Stimulated activated naive CD4-positive, alpha-beta T cell (primary cell): Measurements from ENCODE around the gene TNFAIP3.
A peak's percentile ranks its signal among the peaks of the same experiment; 100 is the strongest.
"Not testable (repeated sequence)": the region's sequence is repeated elsewhere in the genome, so short reads cannot be mapped to it uniquely, and the experiment has no call there.

ENCODE experiments used
- DNase-seq, 6 experiments: peaks; one replicate each; lab custom pipeline; 2025; lab: John Stamatoyannopoulos, UW

TNFAIP3 gene

DNA sequence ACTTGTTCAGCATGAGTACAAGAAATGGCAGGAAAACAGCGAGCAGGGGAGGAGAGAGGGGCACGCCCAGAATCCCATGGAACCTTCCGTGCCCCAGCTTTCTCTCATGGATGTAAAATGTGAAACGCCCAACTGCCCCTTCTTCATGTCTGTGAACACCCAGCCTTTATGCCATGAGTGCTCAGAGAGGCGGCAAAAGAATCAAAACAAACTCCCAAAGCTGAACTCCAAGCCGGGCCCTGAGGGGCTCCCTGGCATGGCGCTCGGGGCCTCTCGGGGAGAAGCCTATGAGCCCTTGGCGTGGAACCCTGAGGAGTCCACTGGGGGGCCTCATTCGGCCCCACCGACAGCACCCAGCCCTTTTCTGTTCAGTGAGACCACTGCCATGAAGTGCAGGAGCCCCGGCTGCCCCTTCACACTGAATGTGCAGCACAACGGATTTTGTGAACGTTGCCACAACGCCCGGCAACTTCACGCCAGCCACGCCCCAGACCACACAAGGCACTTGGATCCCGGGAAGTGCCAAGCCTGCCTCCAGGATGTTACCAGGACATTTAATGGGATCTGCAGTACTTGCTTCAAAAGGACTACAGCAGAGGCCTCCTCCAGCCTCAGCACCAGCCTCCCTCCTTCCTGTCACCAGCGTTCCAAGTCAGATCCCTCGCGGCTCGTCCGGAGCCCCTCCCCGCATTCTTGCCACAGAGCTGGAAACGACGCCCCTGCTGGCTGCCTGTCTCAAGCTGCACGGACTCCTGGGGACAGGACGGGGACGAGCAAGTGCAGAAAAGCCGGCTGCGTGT lies 11.6 kb downstream of the TNFAIP3 start:
- peak; percentile 17 to 59 (median 38) for DNase-seq

DNA sequence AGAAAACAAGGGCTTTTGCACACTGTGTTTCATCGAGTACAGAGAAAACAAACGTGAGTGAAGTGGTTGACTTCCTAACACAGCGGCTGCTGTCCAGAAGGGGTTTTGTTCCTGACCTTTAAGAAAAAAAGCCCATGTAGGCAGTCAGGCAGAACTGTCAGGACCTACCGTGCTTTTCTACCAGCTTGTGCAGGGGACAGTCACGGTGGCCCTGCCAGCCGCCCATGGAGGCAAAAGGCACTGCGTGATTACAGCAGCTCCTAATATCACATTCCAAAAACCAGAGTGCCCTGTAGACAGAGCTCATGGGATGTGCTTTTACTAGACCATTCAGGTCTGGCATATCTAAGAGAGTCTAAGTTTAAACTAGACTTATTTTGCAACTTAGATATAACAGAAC lies 12.2 kb downstream of the TNFAIP3 start:
- DNase-seq, result peak in 3 of 6 experiments; percentile 33 to 53 (median 41)

GRCh38 chr6:137879885-137880745 lies 13.1 kb downstream of the TNFAIP3 start:
- peak in 4 of 6 experiments; percentile 8 to 40 (median 21) for DNase-seq

- DNase-seq, result peak in 5 of 6 experiments; percentile 33 to 71 (median 55)
These were observed 13.9 kb downstream of the TNFAIP3 start for GRCh38 chr6:137880746-137881521.

- peak; percentile 30 to 64 (median 53) for DNase-seq
These were observed 14.4 kb downstream of the TNFAIP3 start for GRCh38 chr6:137881522-137881886.

DNA sequence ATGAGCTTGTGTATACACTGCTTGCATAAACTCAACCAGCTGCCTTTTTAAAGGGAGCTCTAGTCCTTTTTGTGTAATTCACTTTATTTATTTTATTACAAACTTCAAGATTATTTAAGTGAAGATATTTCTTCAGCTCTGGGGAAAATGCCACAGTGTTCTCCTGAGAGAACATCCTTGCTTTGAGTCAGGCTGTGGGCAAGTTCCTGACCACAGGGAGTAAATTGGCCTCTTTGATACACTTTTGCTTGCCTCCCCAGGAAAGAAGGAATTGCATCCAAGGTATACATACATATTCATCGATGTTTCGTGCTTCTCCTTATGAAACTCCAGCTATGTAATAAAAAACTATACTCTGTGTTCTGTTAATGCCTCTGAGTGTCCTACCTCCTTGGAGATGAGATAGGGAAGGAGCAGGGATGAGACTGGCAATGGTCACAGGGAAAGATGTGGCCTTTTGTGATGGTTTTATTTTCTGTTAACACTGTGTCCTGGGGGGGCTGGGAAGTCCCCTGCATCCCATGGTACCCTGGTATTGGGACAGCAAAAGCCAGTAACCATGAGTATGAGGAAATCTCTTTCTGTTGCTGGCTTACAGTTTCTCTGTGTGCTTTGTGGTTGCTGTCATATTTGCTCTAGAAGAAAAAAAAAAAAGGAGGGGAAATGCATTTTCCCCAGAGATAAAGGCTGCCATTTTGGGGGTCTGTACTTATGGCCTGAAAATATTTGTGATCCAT lies 15.3 kb downstream of the TNFAIP3 start:
- peak; percentile 19 to 70 (median 48) for DNase-seq

- peak; percentile 13 to 70 (median 50) for DNase-seq
These were observed 16.5 kb downstream of the TNFAIP3 start for GRCh38 chr6:137883400-137884148.

DNA sequence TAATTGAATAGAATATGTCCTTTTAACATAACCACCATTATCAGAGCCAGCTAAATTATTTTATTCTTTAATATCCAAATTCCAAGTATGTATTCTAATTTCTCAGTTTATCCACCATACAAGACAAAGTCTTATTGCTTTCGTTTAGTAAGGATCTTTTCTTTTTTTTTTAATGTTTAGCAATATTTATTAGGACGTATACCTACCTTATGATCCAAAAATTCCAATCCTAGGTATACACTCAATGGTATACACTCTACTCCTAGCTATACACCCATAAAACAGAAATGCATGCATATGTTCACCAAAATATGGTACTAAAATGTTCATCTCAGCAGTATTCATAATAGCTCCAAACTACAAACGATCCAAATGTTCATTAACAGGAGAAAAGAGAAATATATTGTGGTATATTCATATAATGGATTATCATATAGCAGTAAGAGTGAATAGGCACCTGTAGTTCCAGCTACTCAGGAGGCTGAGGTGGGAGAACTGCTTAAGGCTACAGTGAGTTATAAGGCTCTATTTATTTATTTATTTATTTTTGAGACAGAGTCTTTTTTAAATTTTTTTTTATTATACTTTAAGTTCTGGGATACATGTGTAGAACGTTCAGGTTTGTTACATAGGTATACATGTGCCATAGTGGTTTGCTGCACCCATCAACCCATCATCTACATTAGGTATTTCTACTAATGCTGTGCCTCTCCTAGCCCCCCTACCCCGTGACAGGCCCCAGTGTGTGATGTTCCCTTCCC lies 17.3 kb downstream of the TNFAIP3 start:
- no peak for DNase-seq

DNA sequence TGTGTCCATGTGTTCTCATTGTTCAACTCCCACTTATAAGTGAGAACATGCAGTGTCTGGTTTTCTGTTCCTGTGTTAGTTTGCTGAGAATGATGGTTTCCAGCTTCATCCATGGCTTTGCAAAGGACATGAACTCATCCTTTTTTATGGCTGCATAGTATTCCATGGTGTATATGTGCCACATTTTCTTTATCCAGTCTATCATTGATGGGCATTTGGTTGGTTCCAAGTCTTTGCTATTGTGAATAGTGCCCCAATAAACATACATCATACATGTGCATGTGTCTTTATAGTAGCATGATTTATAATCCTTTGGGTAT lies 17.8 kb downstream of the TNFAIP3 start:
- not testable (repeated sequence) for DNase-seq

- DNase-seq, result not testable (repeated sequence)
These were observed 19.2 kb downstream of the TNFAIP3 start for GRCh38 chr6:137886226-137886625.

DNA sequence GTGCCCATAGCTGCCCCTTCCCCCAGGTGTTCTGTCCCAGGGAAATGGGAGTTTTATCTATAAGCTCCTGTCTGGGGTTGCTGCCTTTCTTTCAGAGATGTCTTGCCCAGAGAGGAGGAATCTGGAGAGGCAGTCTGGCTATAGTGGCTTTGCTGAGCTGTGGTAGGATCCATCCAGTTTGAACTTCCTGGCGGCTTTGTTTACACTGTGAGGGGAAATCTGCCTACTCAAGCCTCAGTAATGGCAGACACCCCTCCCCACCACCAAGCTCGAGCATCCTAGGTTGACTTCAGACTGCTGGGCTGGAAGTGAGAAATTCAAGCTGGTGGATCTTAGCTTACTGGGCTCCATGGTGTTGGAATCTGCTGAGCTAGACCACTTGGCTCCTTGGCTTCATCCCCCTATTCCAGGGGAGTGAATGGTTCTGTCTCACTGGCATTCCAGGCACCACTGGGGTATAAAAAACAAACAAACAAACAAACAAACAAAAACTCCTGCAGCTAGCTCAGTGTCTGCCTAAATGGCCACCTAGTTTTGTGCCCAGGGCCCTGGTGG lies 24.0 kb downstream of the TNFAIP3 start:
- no peak for DNase-seq

DNA sequence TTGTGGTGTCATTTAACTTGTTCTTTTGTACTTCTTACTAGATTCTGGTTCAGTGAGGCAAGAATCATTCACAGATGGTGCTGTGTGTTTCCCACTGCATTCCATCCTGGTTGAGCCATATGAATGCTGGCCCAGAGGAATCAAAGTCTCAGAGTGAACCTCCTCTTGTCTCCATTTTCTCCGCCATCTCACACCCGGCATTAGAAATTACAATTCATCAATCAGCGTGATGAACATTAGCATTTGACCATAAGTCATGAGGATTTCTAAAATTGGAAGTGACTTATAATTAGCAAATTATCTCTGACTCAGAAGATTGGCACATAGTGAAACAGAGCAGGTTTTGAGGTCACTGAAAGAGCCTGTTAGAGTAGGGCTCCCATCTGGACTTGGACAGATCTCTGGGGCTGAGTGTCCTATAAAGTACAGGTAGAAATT lies 25.2 kb downstream of the TNFAIP3 start:
- no peak for DNase-seq

DNA sequence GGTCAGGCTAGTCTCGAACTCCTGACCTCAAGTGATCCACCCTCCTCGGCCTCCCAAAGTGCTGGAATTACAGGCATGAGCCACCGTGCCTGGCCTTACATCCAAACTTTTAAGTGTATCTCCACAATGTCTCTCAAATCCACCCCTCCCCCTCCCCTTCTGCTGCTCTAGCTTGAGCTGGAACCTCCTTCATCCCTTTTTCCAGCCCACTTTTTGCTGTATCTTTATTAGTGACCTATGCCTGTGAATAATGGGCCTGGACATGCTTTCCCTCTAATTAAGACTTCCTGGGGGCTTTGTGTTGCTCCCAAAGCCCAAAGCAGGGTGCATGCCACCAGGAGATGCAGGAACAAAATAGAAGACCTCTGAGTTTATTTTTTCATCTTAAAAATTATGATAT lies 26.1 kb downstream of the TNFAIP3 start:
- DNase-seq, result no peak

DNA sequence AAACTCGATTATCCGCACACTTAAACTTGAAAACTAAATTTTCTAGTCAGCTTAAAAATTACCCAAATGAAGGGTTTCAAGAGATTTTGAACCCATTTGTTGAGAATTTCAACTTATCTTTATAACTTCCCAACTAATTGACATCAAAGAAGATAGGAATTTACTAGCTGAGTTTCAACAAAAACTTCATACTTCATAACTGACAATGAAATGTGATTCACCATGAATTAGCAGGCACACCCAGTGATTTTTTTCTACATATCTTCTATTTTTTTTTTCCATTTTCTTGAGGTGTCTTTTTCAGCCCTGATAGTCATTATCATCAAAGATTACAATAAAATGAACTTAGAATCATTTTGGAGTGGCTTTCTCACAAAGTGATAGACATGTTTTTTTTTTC lies 26.7 kb downstream of the TNFAIP3 start:
- DNase-seq, result no peak

- not testable (repeated sequence) for DNase-seq
These were observed 27.3 kb downstream of the TNFAIP3 start for GRCh38 chr6:137894378-137894777.

- no peak for DNase-seq
These were observed 27.8 kb downstream of the TNFAIP3 start for GRCh38 chr6:137894779-137895385.

DNA sequence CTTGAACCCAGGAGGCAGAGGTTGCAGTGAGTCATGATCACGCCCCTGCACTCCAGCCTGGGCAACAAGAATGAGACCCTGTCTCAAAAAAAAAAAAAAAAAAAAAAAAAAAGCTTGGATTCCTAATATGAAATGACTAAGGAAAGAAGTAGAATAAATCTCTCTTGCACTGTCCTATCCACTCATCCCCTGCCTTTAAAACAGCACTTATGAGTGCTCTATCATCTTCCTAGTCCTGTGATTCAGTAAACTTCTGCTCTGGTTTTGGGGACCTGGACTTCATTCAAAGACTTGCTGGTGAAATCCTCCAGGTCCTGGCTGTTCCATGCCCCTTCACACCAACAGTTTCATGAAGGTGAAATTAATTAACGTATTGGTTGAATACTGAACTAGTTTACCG lies 29.6 kb downstream of the TNFAIP3 start:
- no peak for DNase-seq

DNA sequence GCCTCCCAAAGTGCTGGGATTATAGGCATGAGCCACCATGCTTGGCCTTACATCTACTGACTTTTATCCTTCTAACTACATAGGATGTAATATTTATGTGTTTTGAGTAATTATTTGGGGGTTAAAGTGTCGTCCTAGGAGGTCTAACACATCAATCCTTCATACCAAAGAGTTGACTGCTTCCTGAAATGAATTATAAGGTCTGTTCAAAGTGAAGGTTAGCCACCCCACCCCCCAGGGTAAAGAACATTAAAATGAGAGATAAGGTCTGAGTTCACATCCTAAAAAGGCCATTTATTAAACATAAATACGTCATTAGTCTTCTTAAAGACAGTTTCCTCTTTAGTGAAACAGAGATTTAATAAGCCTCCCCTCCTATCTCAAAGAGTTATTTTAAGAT lies 33.8 kb downstream of the TNFAIP3 start:
- no peak for DNase-seq

DNA sequence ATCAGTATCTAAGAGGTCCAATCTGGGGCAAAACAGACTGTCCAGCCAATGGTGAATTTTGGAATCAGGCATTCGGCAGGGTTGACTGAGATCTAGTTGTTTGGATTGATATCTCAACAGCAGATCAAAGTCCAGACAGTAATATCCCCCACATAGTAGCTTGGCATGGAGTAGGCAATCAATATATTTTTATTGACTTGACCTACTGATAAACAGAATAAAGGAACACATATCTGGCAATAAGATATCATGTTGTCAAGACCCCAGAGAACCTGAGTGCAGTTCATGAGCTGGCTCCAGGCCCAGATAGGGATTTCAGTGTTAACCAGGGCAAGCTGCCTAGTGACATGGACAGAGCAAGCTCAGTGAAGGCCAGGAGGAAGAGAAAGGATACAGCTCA lies 34.4 kb downstream of the TNFAIP3 start:
- no peak for DNase-seq
